ENCODE data around the gene PRELID1. TPM values are rescaled to one million over a fixed set of nuclear protein-coding genes. Genes with fewer than 3 reads are reported as not detected.
"Not testable (repeated sequence)": the region's sequence is repeated elsewhere in the genome, so short reads cannot be mapped to it uniquely, and the experiment has no call there.

The PRELID1 gene
- total RNA-seq, 1 donor from 2014 or later: 141 TPM

DNA sequence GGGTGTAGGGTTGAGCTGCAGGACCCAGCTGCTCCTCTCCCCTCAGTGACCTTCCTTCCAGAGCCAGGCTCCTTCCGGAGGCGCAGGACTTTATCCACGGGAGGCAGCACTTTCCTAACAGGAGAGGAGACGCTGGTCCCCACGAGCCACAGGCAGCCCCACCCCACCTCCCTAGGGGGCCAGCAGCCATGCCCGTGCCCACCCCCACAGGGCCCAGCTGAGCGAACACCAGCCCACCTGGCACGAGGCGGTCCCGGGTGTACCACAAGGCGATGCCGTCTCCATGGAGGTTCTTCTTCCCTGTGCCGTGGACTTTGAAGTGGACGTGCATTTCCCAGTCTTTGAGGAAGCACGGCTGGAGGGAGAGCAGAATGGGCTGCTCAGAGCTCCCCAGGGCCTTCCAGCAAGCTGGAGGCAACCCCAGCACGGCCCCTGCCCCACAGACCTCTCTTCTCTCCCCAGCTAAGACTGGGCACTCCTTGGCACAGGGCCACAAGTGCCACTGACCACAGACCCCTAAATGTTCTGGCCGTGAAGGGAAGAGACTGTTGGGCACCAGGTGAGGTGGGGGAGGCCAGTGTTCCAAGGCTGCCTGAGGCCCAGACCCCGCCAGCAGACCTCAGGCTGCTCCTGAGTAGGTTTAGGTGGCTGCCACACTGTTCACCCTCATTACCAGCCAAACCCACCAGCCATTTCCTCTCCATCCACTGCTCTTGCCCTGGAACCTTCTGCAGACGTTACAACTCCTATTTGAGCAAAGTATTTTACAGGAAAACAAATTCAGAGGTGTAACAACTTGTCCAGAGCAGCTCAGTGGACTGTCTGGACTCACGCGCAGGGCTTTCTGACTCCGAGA, 34.9 kb downstream of the PRELID1 start:
- TF ChIP-seq, protein P1, sequence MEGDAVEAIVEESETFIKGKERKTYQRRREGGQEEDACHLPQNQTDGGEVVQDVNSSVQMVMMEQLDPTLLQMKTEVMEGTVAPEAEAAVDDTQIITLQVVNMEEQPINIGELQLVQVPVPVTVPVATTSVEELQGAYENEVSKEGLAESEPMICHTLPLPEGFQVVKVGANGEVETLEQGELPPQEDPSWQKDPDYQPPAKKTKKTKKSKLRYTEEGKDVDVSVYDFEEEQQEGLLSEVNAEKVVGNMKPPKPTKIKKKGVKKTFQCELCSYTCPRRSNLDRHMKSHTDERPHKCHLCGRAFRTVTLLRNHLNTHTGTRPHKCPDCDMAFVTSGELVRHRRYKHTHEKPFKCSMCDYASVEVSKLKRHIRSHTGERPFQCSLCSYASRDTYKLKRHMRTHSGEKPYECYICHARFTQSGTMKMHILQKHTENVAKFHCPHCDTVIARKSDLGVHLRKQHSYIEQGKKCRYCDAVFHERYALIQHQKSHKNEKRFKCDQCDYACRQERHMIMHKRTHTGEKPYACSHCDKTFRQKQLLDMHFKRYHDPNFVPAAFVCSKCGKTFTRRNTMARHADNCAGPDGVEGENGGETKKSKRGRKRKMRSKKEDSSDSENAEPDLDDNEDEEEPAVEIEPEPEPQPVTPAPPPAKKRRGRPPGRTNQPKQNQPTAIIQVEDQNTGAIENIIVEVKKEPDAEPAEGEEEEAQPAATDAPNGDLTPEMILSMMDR (IDR thresholded peaks at IDR 0.05): no peak
- intact Hi-C loops (cut with micrococcal nuclease): no loop called here
- no peaks in the 10 kb centered on the region for H3K27me3 Mint-ChIP-seq
- CTCF ChIA-PET: interaction anchor here (1.0 kb wide), 1 partner anchor 65 kb away, joined by 3 read pairs; no protein-coding TSS in a partner anchor
- H3K4me3 Mint-ChIP-seq: no peak overlapping the region
- H3K9me3 Mint-ChIP-seq: no peaks in the 10 kb centered on the region
- no peak for DNase-seq
- no peak for ATAC-seq (ENCODE audit: low read depth)
- peaks cover 74% of the 10 kb centered on the region for H3K36me3 Mint-ChIP-seq (ENCODE audit: low read depth)
- POLR2A ChIA-PET: no interaction called here
- no peak overlapping the region for H3K27ac Mint-ChIP-seq
- H3K4me1 Mint-ChIP-seq: peaks cover 7% of the 10 kb centered on the region

DNA sequence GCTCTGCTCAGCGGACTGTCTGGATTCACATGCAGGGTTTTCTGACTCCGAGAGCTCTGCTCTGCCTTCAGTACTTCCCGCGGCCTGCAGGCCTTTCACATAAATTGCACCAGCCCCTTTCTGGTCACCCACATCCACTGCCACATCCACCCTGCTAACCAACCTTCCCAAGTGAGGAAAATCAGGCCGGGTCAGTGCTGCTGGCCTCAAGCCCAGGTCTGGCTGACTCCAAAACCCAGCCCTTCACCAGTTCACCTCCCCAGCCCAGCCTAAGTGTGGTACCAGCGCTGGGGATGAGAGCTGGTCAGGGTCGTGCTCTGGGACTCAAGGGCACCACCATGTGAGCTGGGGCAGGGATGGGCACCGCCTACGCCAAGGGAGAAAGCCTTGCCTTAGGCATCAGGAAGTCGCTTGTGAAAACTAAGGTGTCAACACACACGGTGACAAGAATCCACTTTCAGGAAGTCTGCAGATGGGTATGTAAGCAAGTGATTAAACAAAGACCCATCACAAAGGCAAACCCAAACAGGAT, 35.6 kb downstream of the PRELID1 start:
- H3K9me3 Mint-ChIP-seq: no peaks in the 10 kb centered on the region
- H3K4me1 Mint-ChIP-seq: peaks cover 4% of the 10 kb centered on the region
- H3K27me3 Mint-ChIP-seq: no peaks in the 10 kb centered on the region
- POLR2A ChIA-PET: no interaction called here
- H3K36me3 Mint-ChIP-seq (ENCODE audit: low read depth): peaks cover 70% of the 10 kb centered on the region
- no peak overlapping the region for H3K4me3 Mint-ChIP-seq
- DNase-seq (no peak), ATAC-seq (ENCODE audit: low read depth) (no peak)
- TF ChIP-seq, protein P1 (IDR thresholded peaks at IDR 0.05): no peak
- CTCF ChIA-PET: interaction anchor here (1.0 kb wide), 1 partner anchor 65 kb away, joined by 3 read pairs; no protein-coding TSS in a partner anchor
- no peak overlapping the region for H3K27ac Mint-ChIP-seq
- intact Hi-C loops (cut with micrococcal nuclease): no loop called here

DNA sequence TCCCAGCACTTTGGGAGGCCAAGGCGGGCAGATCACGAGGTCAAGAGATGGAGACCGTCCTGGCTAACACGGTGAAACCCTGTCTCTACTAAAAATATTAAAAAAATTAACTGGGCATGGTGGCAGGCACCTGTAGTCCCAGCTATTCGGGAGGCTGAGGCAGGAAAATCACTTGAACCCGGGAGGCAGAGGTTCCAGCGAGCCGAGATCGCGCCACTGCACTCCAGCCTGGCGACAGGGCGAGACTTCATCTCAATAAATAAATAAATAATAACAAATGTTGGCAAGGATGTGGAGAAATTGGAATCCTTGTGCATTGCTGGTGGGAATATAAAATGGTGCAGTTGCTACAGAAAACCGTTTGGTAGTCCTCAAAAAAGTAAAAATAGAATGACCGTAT, 39.4 kb downstream of the PRELID1 start:
- Mint-ChIP-seq H3K4me1 (peaks cover 14% of the 10 kb centered on the region), H3K36me3 (ENCODE audit: low read depth) (peaks cover 56% of the 10 kb centered on the region)
- H3K27me3 Mint-ChIP-seq; intact Hi-C loops (cut with micrococcal nuclease); DNase-seq; CTCF ChIA-PET; H3K27ac Mint-ChIP-seq; ATAC-seq (ENCODE audit: low read depth); H3K9me3 Mint-ChIP-seq; POLR2A ChIA-PET; H3K4me3 Mint-ChIP-seq: not testable (repeated sequence)

DNA sequence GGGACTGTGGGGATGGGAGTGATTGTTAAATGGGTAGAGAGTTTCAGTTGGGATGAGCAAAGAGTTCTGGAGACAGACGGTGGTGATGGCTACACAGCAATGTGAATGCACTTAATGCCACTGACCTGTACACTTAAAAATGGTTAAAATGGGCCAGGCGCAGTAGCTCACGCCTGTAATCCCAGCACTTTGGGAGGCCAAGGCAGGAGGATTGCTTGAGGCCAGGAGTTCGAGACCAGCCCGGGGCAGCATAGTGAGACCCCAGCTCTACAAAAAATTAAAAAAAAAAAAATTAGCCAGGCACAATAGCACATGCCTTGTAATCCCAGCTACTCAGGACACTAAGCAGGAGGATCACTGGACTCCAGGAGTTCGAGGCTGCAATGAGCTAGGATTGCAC, 40.2 kb downstream of the PRELID1 start:
- DNase-seq (no peak), ATAC-seq (ENCODE audit: low read depth) (no peak)
- H3K9me3 Mint-ChIP-seq: no peaks in the 10 kb centered on the region
- ChIA-PET POLR2A (interaction anchor here (0.6 to 0.7 kb wide), 2 partner anchors 13 to 82 kb away, joined by 3 read pairs; partner anchors contain the start of gene GRK6), CTCF (interaction anchor here (1.5 kb wide), 1 partner anchor 26 kb away, joined by 4 read pairs; no protein-coding TSS in a partner anchor)
- intact Hi-C loops (cut with micrococcal nuclease): no loop called here
- no peaks in the 10 kb centered on the region for H3K27me3 Mint-ChIP-seq
- H3K4me1 Mint-ChIP-seq: peaks cover 16% of the 10 kb centered on the region
- no peak overlapping the region for H3K4me3 Mint-ChIP-seq
- TF ChIP-seq, protein P1 (IDR thresholded peaks at IDR 0.05): no peak
- peaks cover 49% of the 10 kb centered on the region for H3K36me3 Mint-ChIP-seq (ENCODE audit: low read depth)
- no peak overlapping the region for H3K27ac Mint-ChIP-seq

DNA sequence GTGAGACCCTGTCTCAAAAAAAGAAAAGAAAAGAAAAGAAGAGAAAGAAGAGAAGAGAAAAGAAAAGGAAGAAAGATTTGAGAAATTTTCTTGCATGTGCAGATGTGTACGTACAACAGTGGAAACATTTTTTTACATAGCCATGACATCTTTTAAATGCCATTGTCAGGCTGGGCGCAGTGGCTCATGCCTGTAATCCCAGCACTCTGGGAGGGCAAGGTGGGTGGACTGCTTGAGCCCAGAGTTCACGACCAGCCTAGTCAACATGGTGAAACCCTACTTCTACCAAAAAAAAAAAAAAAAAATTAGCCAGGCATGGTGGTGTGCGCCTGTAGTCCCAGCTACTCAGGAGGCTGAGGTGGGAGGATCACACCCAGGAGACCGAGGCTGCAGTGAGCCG, 41.3 kb downstream of the PRELID1 start:
- DNase-seq: no peak
- ChIA-PET CTCF (interaction anchor here (1.5 kb wide), 1 partner anchor 27 kb away, joined by 4 read pairs; no protein-coding TSS in a partner anchor), POLR2A (interaction anchor here (1.0 kb wide), 1 partner anchor 11 kb away, joined by 5 read pairs; no protein-coding TSS in a partner anchor)
- H3K4me1 Mint-ChIP-seq: peaks cover 27% of the 10 kb centered on the region
- TF ChIP-seq, protein P1 (IDR thresholded peaks at IDR 0.05): no peak
- H3K27ac Mint-ChIP-seq: no peak overlapping the region
- no peak for ATAC-seq (ENCODE audit: low read depth)
- H3K4me3 Mint-ChIP-seq: no peak overlapping the region
- no peaks in the 10 kb centered on the region for H3K9me3 Mint-ChIP-seq
- intact Hi-C loops (cut with micrococcal nuclease): no loop called here
- no peaks in the 10 kb centered on the region for H3K27me3 Mint-ChIP-seq
- H3K36me3 Mint-ChIP-seq (ENCODE audit: low read depth): peaks cover 49% of the 10 kb centered on the region

All from activated B cell treated with CpG ODN at 0.5 μM for 24 hours (primary cell).